PC-3 (cell line): ENCODE results near the gene ADRA2B.

ENCODE experiments used
- EZH2 ChIP-seq: fragments of 300-600 bp; sonication (generic); IDR thresholded peaks from one replicate; pipeline ENCODE4 v1.6.1; 2017; ENCODE audit warnings: antibody characterized with exemption, mild to moderate bottlenecking, low read length; ENCODE audit not compliant: unreplicated experiment
- EZH2phosphoT487 ChIP-seq: fragments of 300-600 bp; sonication (generic); IDR thresholded peaks from 2 replicates; pipeline ENCODE4 v1.6.1; 2018; ENCODE audit warnings: mild to moderate bottlenecking, antibody characterized with exemption, low read length, borderline replicate concordance
- TF ChIP-seq, protein P1 (sequence below): fragments of 300-600 bp; sonication (generic); conservative IDR thresholded peaks from 2 replicates; pipeline ENCODE4 v1.5.1; 2017; ENCODE audit warnings: antibody characterized with exemption, low read depth, mild to moderate bottlenecking, low read length

DNA sequence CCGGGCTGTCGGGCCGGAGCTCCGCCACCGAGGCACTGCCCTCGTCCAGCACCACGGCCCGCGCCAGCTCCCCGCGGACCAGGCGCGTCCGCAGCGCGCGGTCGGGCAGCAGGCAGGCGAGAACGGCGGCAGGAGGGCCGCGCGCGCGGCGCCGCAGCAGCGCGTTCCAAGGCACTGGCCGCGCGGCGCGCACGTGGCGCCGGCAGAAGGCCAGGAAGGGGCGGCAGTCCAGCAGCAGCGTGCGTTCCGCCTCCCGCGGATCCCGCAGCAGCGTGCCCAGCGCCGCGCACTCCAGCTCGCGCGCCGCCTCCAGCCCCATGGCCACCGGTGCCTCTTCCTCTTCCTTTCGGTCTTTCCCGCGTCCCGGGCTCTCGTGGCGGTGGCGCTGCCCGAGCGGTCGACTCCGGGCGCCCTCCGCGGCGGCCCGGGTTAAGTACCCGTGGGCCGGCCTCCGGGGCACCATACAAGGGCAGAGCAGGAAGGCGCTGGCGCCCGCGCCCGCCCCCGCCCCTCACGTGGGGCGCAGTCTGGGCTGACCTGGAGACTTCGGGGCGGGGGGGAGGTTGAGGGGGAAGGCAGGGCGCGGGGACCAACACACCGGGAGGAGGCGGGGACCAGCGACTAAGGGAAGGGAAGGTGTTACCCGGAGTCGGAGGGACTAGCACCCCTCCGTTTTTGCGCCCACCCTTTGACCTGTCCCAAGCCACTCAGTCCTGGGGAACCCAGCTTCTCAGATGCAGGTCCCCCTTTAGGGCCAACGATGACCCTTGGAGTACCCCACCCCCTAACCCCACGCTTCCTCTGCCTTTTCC, 28.9 kb upstream of the ADRA2B start, which contains the start of gene DUSP2:
- TF ChIP-seq, protein P1, sequence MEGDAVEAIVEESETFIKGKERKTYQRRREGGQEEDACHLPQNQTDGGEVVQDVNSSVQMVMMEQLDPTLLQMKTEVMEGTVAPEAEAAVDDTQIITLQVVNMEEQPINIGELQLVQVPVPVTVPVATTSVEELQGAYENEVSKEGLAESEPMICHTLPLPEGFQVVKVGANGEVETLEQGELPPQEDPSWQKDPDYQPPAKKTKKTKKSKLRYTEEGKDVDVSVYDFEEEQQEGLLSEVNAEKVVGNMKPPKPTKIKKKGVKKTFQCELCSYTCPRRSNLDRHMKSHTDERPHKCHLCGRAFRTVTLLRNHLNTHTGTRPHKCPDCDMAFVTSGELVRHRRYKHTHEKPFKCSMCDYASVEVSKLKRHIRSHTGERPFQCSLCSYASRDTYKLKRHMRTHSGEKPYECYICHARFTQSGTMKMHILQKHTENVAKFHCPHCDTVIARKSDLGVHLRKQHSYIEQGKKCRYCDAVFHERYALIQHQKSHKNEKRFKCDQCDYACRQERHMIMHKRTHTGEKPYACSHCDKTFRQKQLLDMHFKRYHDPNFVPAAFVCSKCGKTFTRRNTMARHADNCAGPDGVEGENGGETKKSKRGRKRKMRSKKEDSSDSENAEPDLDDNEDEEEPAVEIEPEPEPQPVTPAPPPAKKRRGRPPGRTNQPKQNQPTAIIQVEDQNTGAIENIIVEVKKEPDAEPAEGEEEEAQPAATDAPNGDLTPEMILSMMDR: no peak
- no peak for TF ChIP-seq EZH2
- peak; percentile 77 for TF ChIP-seq EZH2phosphoT487
